Psoas muscle (tissue), 8 donors: Measurements from ENCODE around the gene EIF2S1. TPM values are rescaled to one million over a fixed set of nuclear protein-coding genes. Genes with fewer than 3 reads are reported as not detected.
"Not testable (repeated sequence)": the region's sequence is repeated elsewhere in the genome, so short reads cannot be mapped to it uniquely, and the experiment has no call there.

Experiments used
- ATAC-seq, 4 donors: fragments of 200-7000 bp; cut with Tn5 transposase; one replicate each; pipeline ENCODE4 v1.9.1; 2020; ENCODE audit warnings: moderate library complexity in 3 of 4, mild to moderate bottlenecking in 2 of 4
- DNase-seq, 2 donors: peaks; one replicate each; pipeline ENCODE4 v3.0.0-alpha.2; 2020
- H3K27ac ChIP-seq: fragments of 200-600 bp; one replicate; pipeline ENCODE4 v1.8.0; 2022
- H3K27me3 ChIP-seq, 3 donors: fragments of 200-600 bp in 1 of 3; one replicate each; pipeline versions ENCODE4 v1.6.1 to v1.8.0; 2013 to 2022; ENCODE audit warnings: low read length in 2 of 3, mild to moderate bottlenecking in 2 of 3, moderate library complexity in 1 of 3; ENCODE audit not compliant: insufficient read depth in 3 of 3
- H3K36me3 ChIP-seq, 2 donors: fragments of 200-600 bp in 1 of 2; one replicate each; pipeline versions ENCODE4 v1.6.1 to v1.8.0; 2013 to 2022; ENCODE audit warnings: low read depth in 1 of 2, mild to moderate bottlenecking in 1 of 2, moderate library complexity in 1 of 2; ENCODE audit not compliant: insufficient read depth in 1 of 2
- H3K4me1 ChIP-seq: fragments of 200-600 bp; one replicate; pipeline ENCODE4 v1.8.0; 2022
- H3K4me3 ChIP-seq: fragments of 200-600 bp; one replicate; pipeline ENCODE4 v1.8.0; 2022; ENCODE audit warnings: mild to moderate bottlenecking
- H3K9me3 ChIP-seq: fragments of 200-600 bp; one replicate; pipeline ENCODE4 v1.8.0; 2022
- CTCF ChIP-seq: fragments of 200-600 bp; IDR thresholded peaks from one replicate; pipeline ENCODE4 v1.8.0; 2022; ENCODE audit warnings: antibody characterized with exemption
- WGBS, 3 donors: extraction: QIAGEN DNeasy Blood & Tissue Kit; methylation state at CpG; one replicate each; pipeline versions ENCODE4 v1.1.6 to v1.1.7; 2013; 5-methylcytosine and 5-hydroxymethylcytosine counted together
- intact Hi-C, 2 donors: fragments of 100-400 bp; cut with DNase I; formaldehyde crosslinking; loops; one replicate each; pipeline versions ENCODE4 v1.11.0 to v1.14.2; 2022
- polyA plus RNA-seq, 3 donors: library from polyadenylated mRNA; stranded (reverse); fragments of 200-250 nt; gene quantifications; one replicate each; pipeline ENCODE4 v1.2.3, GENCODE V29; 2013
- total RNA-seq, 4 donors: library from RNA; stranded (reverse); fragmentation: NEBNext Ultra II Directional in 2 of 4; extraction: Animal tissue kit (Norgen Biotek cat#: 25700) in 2 of 4; gene quantifications; one replicate each; pipeline versions ENCODE4 v1.2.1 to v1.2.4, GENCODE V29; 2021 to 2023
- donor health status: healthy with polysubstance abuse.
- donor health status: DM: no; HTN: no; CAD: no; lungs with moderate emphysema.
- donor health status: Bipolar disorder and iron deficiency.
- donor health status: healthy.
- donor health status: DM: yes; HTN: yes; CAD: no.
- donor health status: DM: no; HTN: no; CAD: no.
- donor health status: DM: no; HTN: no; CAD: no.
- donor health status: DM: yes; HTN: yes; CAD: no.

Gene EIF2S1
- total and polyA plus RNA-seq, 7 donors = 89.7 to 299 (median 136) TPM

- TF ChIP-seq CTCF = no peak
- no peaks in the 10 kb centered on the region for H3K4me1 ChIP-seq
- peak in 1 of 4 donors; percentile 23 for ATAC-seq
- no peaks in the 10 kb centered on the region for H3K9me3 ChIP-seq
- H3K27ac ChIP-seq = no peak overlapping the region
- H3K27me3 ChIP-seq = no peaks in the 10 kb centered on the region
- intact Hi-C loops = no loop called here
- no peak for DNase-seq
- no peak overlapping the region for H3K4me3 ChIP-seq
- H3K36me3 ChIP-seq = peaks cover 3 to 86% of the 10 kb centered on the region in 2 donors
These were observed 41.0 kb upstream of the EIF2S1 start for GRCh38 chr14:67319142-67319541.

- WGBS, 3 donors = 97 to 100% (median 99%) methylated on average over 4 of the region's 4 CpGs
- intact Hi-C loops, H3K27me3 ChIP-seq, DNase-seq, H3K4me1 ChIP-seq, ATAC-seq, H3K9me3 ChIP-seq, H3K4me3 ChIP-seq, H3K27ac ChIP-seq: not testable (repeated sequence)
- H3K36me3 ChIP-seq = peaks cover 12 to 77% of the 10 kb centered on the region in 2 donors
These were observed 30.5 kb upstream of the EIF2S1 start for GRCh38 chr14:67329666-67330065.

- WGBS, 3 donors = 93 to 96% (median 94%) methylated on average over 5 of the region's 5 CpGs
- H3K4me3 ChIP-seq = no peak overlapping the region
- H3K4me1 ChIP-seq = no peaks in the 10 kb centered on the region
- H3K27me3 ChIP-seq = no peaks in the 10 kb centered on the region
- no peak for ATAC-seq
- no peak for TF ChIP-seq CTCF
- no peak overlapping the region for H3K27ac ChIP-seq
- H3K36me3 ChIP-seq = peaks cover 8 to 79% of the 10 kb centered on the region in 2 donors
- intact Hi-C loops = no loop called here
- no peaks in the 10 kb centered on the region for H3K9me3 ChIP-seq
- no peak for DNase-seq
These were observed 28.6 kb upstream of the EIF2S1 start for GRCh38 chr14:67331368-67332125.

GRCh38 chr14:67332468-67332867 is 27.7 kb upstream of the EIF2S1 start:
- Histone ChIP-seq H3K27ac (no peak overlapping the region), H3K4me1 (no peaks in the 10 kb centered on the region), H3K4me3 (no peak overlapping the region), H3K27me3 (no peaks in the 10 kb centered on the region), H3K9me3 (no peaks in the 10 kb centered on the region), H3K36me3 (peaks cover 8 to 79% of the 10 kb centered on the region in 2 donors)
- no peak for TF ChIP-seq CTCF
- DNase-seq = no peak
- 94 to 96% (median 96%) methylated on average over 5 of the region's 5 CpGs for WGBS, 3 donors
- intact Hi-C loops = no loop called here
- ATAC-seq = no peak

GRCh38 chr14:67335781-67336180 is 24.3 kb upstream of the EIF2S1 start:
- intact Hi-C loops = no loop called here
- H3K27me3 ChIP-seq = no peaks in the 10 kb centered on the region
- peaks cover 11 to 96% of the 10 kb centered on the region in 2 donors for H3K36me3 ChIP-seq
- H3K4me3 ChIP-seq = no peak overlapping the region
- 89 to 97% (median 90%) methylated on average over 2 of the region's 2 CpGs for WGBS, 3 donors
- no peak overlapping the region for H3K27ac ChIP-seq
- peak; percentile 20 for TF ChIP-seq CTCF
- ATAC-seq (no peak), DNase-seq (no peak)
- H3K9me3 ChIP-seq = no peaks in the 10 kb centered on the region
- H3K4me1 ChIP-seq = no peaks in the 10 kb centered on the region

- peaks cover 4 to 92% of the 10 kb centered on the region in 2 donors for H3K36me3 ChIP-seq
- intact Hi-C loops, H3K4me1 ChIP-seq, H3K4me3 ChIP-seq, DNase-seq, ATAC-seq, H3K27ac ChIP-seq, H3K27me3 ChIP-seq, H3K9me3 ChIP-seq: not testable (repeated sequence)
- WGBS, 3 donors = 96 to 100% (median 99%) methylated on average over 4 to 31 of the region's 31 CpGs
These were observed 18.9 kb upstream of the EIF2S1 start for GRCh38 chr14:67341231-67341630.
